Cardiac muscle cell (in vitro differentiated cells and primary cell): ENCODE measurements around the gene LSM7. TPM values are rescaled to one million over a fixed set of nuclear protein-coding genes. Genes with fewer than 3 reads are reported as not detected.

Experiments used
- DNase-seq, 2 donors: peaks; one replicate each; pipeline versions ENCODE4 v3.0.0 to v3.0.0-alpha.2; 2010 to 2017; ENCODE audit warnings: low read depth in 1 of 2, low spot score in 1 of 2
- H3K27ac ChIP-seq: fragments of 200-600 bp; sonication (generic); 2 replicates; pipeline ENCODE4 v1.5.1; 2016
- H3K27me3 ChIP-seq: fragments of 200-600 bp; sonication (generic); 2 replicates; pipeline ENCODE4 v1.6.0; 2016; ENCODE audit warnings: control low read depth
- H3K36me3 ChIP-seq: fragments of 200-600 bp; sonication (generic); 2 replicates; pipeline ENCODE4 v1.5.1; 2016; ENCODE audit warnings: control low read depth
- H3K4me1 ChIP-seq: fragments of 200-600 bp; sonication (generic); 2 replicates; pipeline ENCODE4 v1.8.1; 2017; ENCODE audit warnings: low read depth, mild to moderate bottlenecking, mixed run types
- H3K4me3 ChIP-seq: fragments of 200-600 bp; sonication (generic); 2 replicates; pipeline ENCODE4 v1.5.1; 2016; ENCODE audit warnings: mild to moderate bottlenecking
- H3K9me3 ChIP-seq: fragments of 200-600 bp; sonication (generic); 2 replicates; pipeline ENCODE4 v1.5.1; 2017; ENCODE audit warnings: low read depth, mild to moderate bottlenecking, control low read depth
- polyA plus RNA-seq: library from polyadenylated mRNA; unstranded; fragments of >200 nt; fragmentation: Nextera tagmentation; extraction: Ambion mirVana; gene quantifications from 2 replicates; pipeline ENCODE4 v1.2.1, GENCODE V29; 2016
- total RNA-seq: library from RNA; depleted of rRNA; stranded (reverse); fragments of >200 nt; gene quantifications from 2 replicates; pipeline ENCODE4 v1.2.3, GENCODE V29; 2016
- TF ChIP-seq, protein P1 (sequence below): IDR thresholded peaks from 2 replicates; pipeline ENCODE4 v1.5.1; 2012; ENCODE audit warnings: low read depth, mild to moderate bottlenecking, low read length

LSM7 gene
- total and polyA plus RNA-seq, 2 experiments from 2014 or later, result 157 to 231 TPM

DNA sequence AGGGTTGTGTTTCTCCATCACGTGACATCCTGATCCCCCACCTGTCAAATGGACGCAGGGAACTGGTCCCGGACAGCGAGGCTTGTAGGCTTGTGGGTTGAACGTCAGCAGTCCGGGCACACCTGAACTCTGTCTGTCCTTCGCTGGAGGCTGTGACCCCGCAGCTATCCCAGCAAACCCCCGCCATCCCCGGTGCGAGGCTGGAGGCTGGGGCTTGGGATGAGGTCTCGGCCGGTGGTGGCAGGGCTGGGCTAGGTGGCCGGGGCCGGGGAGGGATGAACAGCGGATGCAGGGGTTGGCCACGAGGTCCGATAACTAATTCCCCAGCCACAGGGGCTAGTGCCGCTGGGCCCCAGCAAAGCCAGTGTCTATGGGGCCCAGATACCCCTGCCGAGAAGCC, 8.8 kb downstream of the LSM7 start:
- H3K27ac ChIP-seq, result no peak overlapping the region
- DNase-seq, result no peak
- no peaks in the 10 kb centered on the region for H3K9me3 ChIP-seq
- no peaks in the 10 kb centered on the region for H3K4me1 ChIP-seq
- TF ChIP-seq, protein P1, sequence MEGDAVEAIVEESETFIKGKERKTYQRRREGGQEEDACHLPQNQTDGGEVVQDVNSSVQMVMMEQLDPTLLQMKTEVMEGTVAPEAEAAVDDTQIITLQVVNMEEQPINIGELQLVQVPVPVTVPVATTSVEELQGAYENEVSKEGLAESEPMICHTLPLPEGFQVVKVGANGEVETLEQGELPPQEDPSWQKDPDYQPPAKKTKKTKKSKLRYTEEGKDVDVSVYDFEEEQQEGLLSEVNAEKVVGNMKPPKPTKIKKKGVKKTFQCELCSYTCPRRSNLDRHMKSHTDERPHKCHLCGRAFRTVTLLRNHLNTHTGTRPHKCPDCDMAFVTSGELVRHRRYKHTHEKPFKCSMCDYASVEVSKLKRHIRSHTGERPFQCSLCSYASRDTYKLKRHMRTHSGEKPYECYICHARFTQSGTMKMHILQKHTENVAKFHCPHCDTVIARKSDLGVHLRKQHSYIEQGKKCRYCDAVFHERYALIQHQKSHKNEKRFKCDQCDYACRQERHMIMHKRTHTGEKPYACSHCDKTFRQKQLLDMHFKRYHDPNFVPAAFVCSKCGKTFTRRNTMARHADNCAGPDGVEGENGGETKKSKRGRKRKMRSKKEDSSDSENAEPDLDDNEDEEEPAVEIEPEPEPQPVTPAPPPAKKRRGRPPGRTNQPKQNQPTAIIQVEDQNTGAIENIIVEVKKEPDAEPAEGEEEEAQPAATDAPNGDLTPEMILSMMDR, result no peak
- H3K27me3 ChIP-seq, result no peaks in the 10 kb centered on the region
- H3K36me3 ChIP-seq, result peaks cover 3% of the 10 kb centered on the region
- H3K4me3 ChIP-seq, result no peak overlapping the region

DNA sequence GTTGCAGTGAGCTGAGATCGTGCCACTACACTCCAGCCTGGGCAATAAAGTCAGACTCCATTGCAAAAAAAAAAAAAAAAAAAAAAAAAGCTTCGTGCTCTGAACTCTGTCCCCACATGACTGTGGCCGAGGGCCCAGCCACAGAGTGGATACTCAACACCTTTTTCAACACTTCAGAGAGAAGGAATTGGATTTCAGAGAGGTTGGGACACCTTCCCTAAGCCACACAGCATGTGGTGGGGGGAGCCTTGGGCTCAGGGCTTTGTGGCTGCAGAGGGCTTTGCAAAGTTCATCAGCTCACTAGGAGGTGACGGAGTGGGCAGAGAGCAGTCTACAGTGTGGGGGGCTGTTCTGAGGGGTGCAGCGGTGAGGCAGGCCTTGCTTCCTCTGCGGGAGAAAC, 9.5 kb downstream of the LSM7 start:
- Histone ChIP-seq H3K36me3 (peaks cover under 1% of the 10 kb centered on the region), H3K9me3 (no peaks in the 10 kb centered on the region), H3K27me3 (no peaks in the 10 kb centered on the region), H3K27ac (no peak overlapping the region), H3K4me1 (no peaks in the 10 kb centered on the region), H3K4me3 (no peak overlapping the region)
- DNase-seq, result no peak
- TF ChIP-seq, protein P1, result no peak

DNA sequence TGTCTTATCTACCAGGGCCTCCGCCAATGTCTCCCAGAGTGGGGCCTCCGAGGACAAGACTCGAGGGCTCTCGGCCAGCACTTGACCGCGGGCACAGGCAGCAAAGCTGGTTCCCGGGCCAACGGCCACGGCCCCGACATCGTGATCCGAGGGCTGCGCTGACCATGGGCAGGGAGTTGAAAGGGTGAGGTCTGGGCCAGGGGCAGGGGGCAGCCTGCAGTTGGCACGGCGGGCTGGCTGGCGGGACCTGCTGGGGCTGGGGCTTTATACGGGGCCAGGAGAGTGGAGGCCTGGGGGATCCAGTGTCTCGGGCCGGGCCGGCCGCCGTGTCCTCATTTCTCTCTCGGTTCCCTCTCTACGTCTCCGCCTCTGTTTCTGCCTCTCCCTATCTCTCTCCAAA, 10.6 kb downstream of the LSM7 start:
- H3K36me3 ChIP-seq, result no peaks in the 10 kb centered on the region
- H3K4me1 ChIP-seq, result no peaks in the 10 kb centered on the region
- no peak overlapping the region for H3K27ac ChIP-seq
- DNase-seq, result no peak
- no peaks in the 10 kb centered on the region for H3K9me3 ChIP-seq
- TF ChIP-seq, protein P1, result no peak
- peaks cover 8% of the 10 kb centered on the region for H3K27me3 ChIP-seq
- no peak overlapping the region for H3K4me3 ChIP-seq

DNA sequence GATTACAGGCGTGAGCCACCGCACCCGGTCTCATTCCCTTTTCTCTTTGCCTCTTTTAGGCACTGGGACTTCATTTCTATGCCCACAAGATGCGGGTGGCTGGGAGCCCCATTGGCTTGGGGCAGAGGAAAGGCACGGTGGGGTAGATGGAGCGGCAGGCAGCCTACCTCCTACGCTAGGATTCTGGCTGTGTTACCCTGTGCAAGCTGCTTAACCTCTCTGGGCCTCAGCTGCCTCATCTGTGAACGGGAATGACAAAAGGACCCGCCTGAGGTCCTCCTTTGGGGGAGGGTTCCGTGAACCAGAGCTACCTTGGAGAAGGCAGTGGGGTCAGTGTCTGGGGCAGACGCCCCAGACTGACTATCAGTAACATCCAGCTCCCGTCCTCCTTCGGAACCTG, 11.1 kb downstream of the LSM7 start:
- no peak overlapping the region for H3K4me3 ChIP-seq
- DNase-seq, result no peak
- H3K36me3 ChIP-seq, result no peaks in the 10 kb centered on the region
- no peak overlapping the region for H3K27ac ChIP-seq
- H3K27me3 ChIP-seq, result peaks cover 13% of the 10 kb centered on the region
- H3K9me3 ChIP-seq, result no peaks in the 10 kb centered on the region
- H3K4me1 ChIP-seq, result no peaks in the 10 kb centered on the region
- TF ChIP-seq, protein P1, result no peak

DNA sequence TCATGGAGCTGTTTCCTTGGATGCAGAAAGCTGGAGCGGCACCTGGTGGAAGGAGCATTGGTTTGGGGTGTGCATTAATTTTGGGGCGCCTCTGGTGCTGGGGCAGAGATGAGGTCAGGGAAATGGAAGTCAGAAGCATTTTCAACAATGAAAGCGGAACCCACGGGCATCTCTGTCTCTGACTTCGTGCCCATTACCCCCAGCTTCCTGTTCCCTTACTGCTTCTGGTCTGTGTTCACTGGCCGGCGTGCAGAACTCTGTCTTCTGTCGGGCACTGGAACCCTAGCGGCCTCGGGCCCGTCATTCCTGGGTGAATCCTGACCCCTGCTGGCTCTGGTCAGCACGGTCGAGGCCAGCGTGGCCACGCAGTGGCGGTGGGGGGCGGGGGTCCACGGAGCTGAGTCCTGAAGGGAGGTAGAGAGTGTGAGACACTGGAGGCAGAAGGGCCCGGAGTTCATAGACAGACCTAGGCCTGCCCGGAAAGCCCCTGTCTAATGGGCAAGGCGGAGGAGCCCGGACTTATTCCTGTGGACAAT, 12.5 kb downstream of the LSM7 start:
- Histone ChIP-seq H3K4me1 (no peaks in the 10 kb centered on the region), H3K36me3 (no peaks in the 10 kb centered on the region), H3K4me3 (no peak overlapping the region), H3K27ac (no peak overlapping the region), H3K27me3 (peaks cover 17% of the 10 kb centered on the region), H3K9me3 (no peaks in the 10 kb centered on the region)
- TF ChIP-seq, protein P1, result peak; percentile 73
- peak; percentile 80 for DNase-seq
